K562 (cell line): Measurements from ENCODE around the gene ZNF429. TPM values are rescaled to one million over a fixed set of nuclear protein-coding genes. Genes with fewer than 3 reads are reported as not detected.

ENCODE experiments used
- ATAC-seq: fragments of 200-7000 bp; cut with Tn5 transposase; 3 replicates; pipeline ENCODE4 v1.9.1; 2020; ENCODE audit warnings: moderate library complexity
- BruUV-seq: library from RNA; stranded (reverse); fragments of 400-500 nt; replicated peaks from 2 replicates; lab custom pipeline; 2021; lab: Mats Ljungman, UMichigan
- CTCF ChIA-PET: fragments of 300-600 bp; formaldehyde crosslinking; extraction: SDS; loops from one replicate; lab custom pipeline; 2021; ENCODE audit warnings: low intra/inter-chr PET ratio; lab: Yijun Ruan, JAX
- POLR2A ChIA-PET: fragments of 300-600, 350-650 bp; sonication (Branson Sonifier 250); formaldehyde crosslinking; extraction: SDS; loops from one replicate; lab custom pipeline; 2021; ENCODE audit warnings: antibody characterized with exemption, inconsistent platforms; lab: Yijun Ruan, JAX
- DNase-seq, 4 experiments: peaks; one replicate each; pipeline versions ENCODE4 v3.0.0 to v3.0.0-alpha.2; 2011 to 2018; ENCODE audit warnings: low spot score in 3 of 4, mixed read lengths in 3 of 4; ENCODE audit errors: extremely low read depth in 1 of 4
- FAIRE-seq: peaks from 2 replicates; lab custom pipeline; 2011; peaks lifted over from hg19 to GRCh38; lab: Jason Lieb, UNC
- H2AFZ ChIP-seq: 2 replicates; pipeline ENCODE4 v1.6.0; 2011; ENCODE audit warnings: low read depth, low read length, control low read depth, inconsistent platforms
- H3K27ac ChIP-seq: fragments of 200-600 bp; 3 replicates; pipeline ENCODE4 v1.8.0; 2011; ENCODE audit warnings: low read depth, mild to moderate bottlenecking, control low read depth, inconsistent platforms, low read length, moderate library complexity, mixed read lengths; ENCODE audit errors: extremely low read depth
- H3K27me3 ChIP-seq, 2 experiments: fragments of 300-600 bp in 1 of 2; 2 replicates in 1 of 2; 3 replicates in 1 of 2; pipeline versions ENCODE4 v1.6.0 to v1.8.0; 2011; ENCODE audit warnings: inconsistent platforms in 2 of 2, low read length in 2 of 2, mild to moderate bottlenecking in 1 of 2, mixed read lengths in 1 of 2, moderate library complexity in 1 of 2; ENCODE audit not compliant: control insufficient read depth in 2 of 2, insufficient read depth in 2 of 2
- H3K36me3 ChIP-seq: fragments of 300-600 bp; 3 replicates; pipeline ENCODE4 v1.8.0; 2011; ENCODE audit warnings: mild to moderate bottlenecking, low read length, inconsistent platforms; ENCODE audit not compliant: control insufficient read depth, insufficient read depth
- H3K4me1 ChIP-seq, 2 experiments: fragments of 200-600 bp in 1 of 2; replicated peaks in 1 of 2; 2 replicates in 1 of 2; 3 replicates in 1 of 2; pipeline versions ENCODE4 v1.5.1 to v1.8.0; 2011; ENCODE audit warnings: inconsistent platforms in 2 of 2, low read length in 2 of 2, mild to moderate bottlenecking in 1 of 2, mixed read lengths in 1 of 2, moderate library complexity in 1 of 2; ENCODE audit not compliant: control insufficient read depth in 2 of 2, insufficient read depth in 2 of 2
- H3K4me2 ChIP-seq: 2 replicates; pipeline ENCODE4 v1.6.1; 2011; ENCODE audit warnings: low read length, control low read depth, inconsistent platforms, mixed read lengths; ENCODE audit not compliant: insufficient read depth
- H3K4me3 ChIP-seq: fragments of 200-600 bp; sonication (generic), shearing (Covaris generic); 2 replicates; pipeline ENCODE4 v1.5.1; 2016; ENCODE audit warnings: control low read depth, inconsistent platforms
- H3K79me2 ChIP-seq: fragments of 200-600 bp; 3 replicates; pipeline ENCODE4 v1.8.0; 2011; ENCODE audit warnings: low read length, inconsistent platforms; ENCODE audit not compliant: control insufficient read depth, insufficient read depth
- H3K9ac ChIP-seq, 2 experiments: 2 replicates each; pipeline versions ENCODE4 v1.6.0 to v1.6.1; 2011; ENCODE audit warnings: low read depth in 2 of 2, low read length in 2 of 2, control low read depth in 1 of 2, inconsistent platforms in 1 of 2, mild to moderate bottlenecking in 1 of 2, mixed read lengths in 1 of 2; ENCODE audit not compliant: insufficient read depth in 1 of 2
- H3K9me1 ChIP-seq: one replicate; pipeline ENCODE4 v1.6.0; 2011; ENCODE audit warnings: inconsistent platforms, mild to moderate bottlenecking, low read length, moderate library complexity; ENCODE audit not compliant: control insufficient read depth, insufficient read depth
- H3K9me3 ChIP-seq: replicated peaks from 2 replicates; pipeline ENCODE4 v1.5.1; 2011; ENCODE audit warnings: low read depth, low read length, inconsistent platforms; ENCODE audit not compliant: control insufficient read depth, insufficient read depth
- H4K20me1 ChIP-seq: replicated peaks from 2 replicates; pipeline ENCODE4 v1.6.1; 2011; ENCODE audit warnings: low read length, inconsistent platforms, mixed read lengths; ENCODE audit not compliant: control insufficient read depth, insufficient read depth
- CEBPB ChIP-seq: fragments of 450-650 bp; IDR thresholded peaks from 2 replicates; pipeline ENCODE4 v1.6.1; 2016; ENCODE audit warnings: missing genetic modification characterization, missing compliant biosample characterization
- POLR2AphosphoS2 ChIP-seq: IDR thresholded peaks from 2 replicates; pipeline ENCODE4 v1.6.1; 2012; ENCODE audit warnings: low read length, improper control_type of control experiment
- SIN3B ChIP-seq: fragments of 450-650 bp; IDR thresholded peaks from 2 replicates; pipeline ENCODE4 v1.6.1; 2017; ENCODE audit warnings: low read depth, mild to moderate bottlenecking, moderate library complexity
- SMAD2 ChIP-seq: fragments of 150-350 bp; IDR thresholded peaks from 2 replicates; pipeline ENCODE4 v1.6.1; 2014; ENCODE audit warnings: low read depth, mild to moderate bottlenecking, low read length
- ZNF121 ChIP-seq: sonication (generic); formaldehyde crosslinking; conservative IDR thresholded peaks from 2 replicates; pipeline ENCODE4 v1.8.0; 2022; ENCODE audit warnings: missing genetic modification reagents
- ZNF408 ChIP-seq: fragments of 250-450 bp; sonication (Bioruptor Pico); IDR thresholded peaks from 2 replicates; pipeline ENCODE4 v1.4.0; 2020; ENCODE audit warnings: low read depth, mild to moderate bottlenecking, moderate library complexity
- ZNF780A ChIP-seq: fragments of 250-450 bp; sonication (Bioruptor Pico); IDR thresholded peaks from 2 replicates; pipeline ENCODE4 v1.5.0; 2021; ENCODE audit warnings: mild to moderate bottlenecking
- WGBS: fragments of 100-300 bp; shearing (Covaris generic); methylation state at CpG from one replicate; pipeline ENCODE4 v1.1.6; 2016; ENCODE audit warnings: low coverage, mixed read lengths; ENCODE audit not compliant: insufficient coverage; ENCODE audit errors: missing lambda C conversion rate; 5-methylcytosine and 5-hydroxymethylcytosine counted together
- in situ Hi-C: fragments of 300-500 bp; cut with MboI; formaldehyde crosslinking; loops from 4 replicates; pipeline ENCODE4 v1.15.0; 2018; ENCODE audit warnings: inconsistent platforms, mixed read lengths
- intact Hi-C: fragments of 100-400 bp; cut with micrococcal nuclease; formaldehyde crosslinking; loops from 2 replicates; pipeline ENCODE4 v1.14.2; 2022
- polyA plus RNA-seq, 8 experiments: library from polyadenylated mRNA; depleted of rRNA in 4 of 8; stranded (reverse) in 5 of 8; unstranded in 3 of 8; fragments of >200 nt; fragmentation: Nextera tagmentation in 2 of 8; fragmentation: Illumina TruSeq in 1 of 8; extraction: Ambion mirVana in 2 of 8; extraction: Trizol in 1 of 8; gene quantifications; 2 replicates each; pipeline versions ENCODE4 v1.2.1 to v1.2.3, GENCODE V29; 2011 to 2014; ENCODE audit warnings: inconsistent platforms in 1 of 8, missing spikeins in 1 of 8
- total RNA-seq, 7 experiments: library from RNA; depleted of rRNA in 6 of 7; stranded (reverse); fragments of >200 nt in 6 of 7; fragmentation: Illumina TruSeq in 2 of 7; extraction: Trizol in 2 of 7; gene quantifications; 2 replicates each; pipeline versions ENCODE4 v1.2.1 to v1.2.3, GENCODE V29; 2011 to 2021; ENCODE audit warnings: low replicate concordance in 1 of 7
- TF ChIP-seq, protein P1 (sequence below): fragments of 450-650 bp; IDR thresholded peaks from 2 replicates; pipeline ENCODE4 v1.6.1; 2014; ENCODE audit warnings: low read depth, mild to moderate bottlenecking, moderate library complexity, borderline replicate concordance

Gene ZNF429
- total and polyA plus RNA-seq, 9 of the 15 experiments (the other 6 are each of a cell fraction or from before 2014, with no cell fraction given): 11.4 to 24.5 (median 16.3) TPM

DNA sequence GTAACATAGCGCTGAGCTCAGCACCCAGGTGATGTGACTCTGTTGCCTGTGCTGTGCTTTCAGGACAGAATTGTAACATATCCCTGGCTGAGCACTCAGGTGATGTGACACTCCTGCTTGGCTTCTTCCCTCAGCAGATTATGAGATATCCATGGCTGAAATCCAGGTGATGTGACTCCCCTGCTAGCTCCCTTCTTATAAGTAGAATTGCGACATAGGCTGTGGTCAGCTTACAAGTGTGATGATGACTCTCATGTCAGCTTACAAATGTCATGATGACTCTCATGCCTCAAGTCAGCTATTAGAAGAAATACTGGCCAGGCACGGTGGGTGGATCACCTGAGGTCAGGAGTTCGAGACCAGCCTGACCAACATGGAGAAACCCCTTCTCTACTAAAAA, 14.3 kb upstream of the ZNF429 start (continued):
- TF ChIP-seq ZNF121 (CRISPR knock-in tag) (no peak), SMAD2 (no peak), POLR2AphosphoS2 (no peak)

DNA sequence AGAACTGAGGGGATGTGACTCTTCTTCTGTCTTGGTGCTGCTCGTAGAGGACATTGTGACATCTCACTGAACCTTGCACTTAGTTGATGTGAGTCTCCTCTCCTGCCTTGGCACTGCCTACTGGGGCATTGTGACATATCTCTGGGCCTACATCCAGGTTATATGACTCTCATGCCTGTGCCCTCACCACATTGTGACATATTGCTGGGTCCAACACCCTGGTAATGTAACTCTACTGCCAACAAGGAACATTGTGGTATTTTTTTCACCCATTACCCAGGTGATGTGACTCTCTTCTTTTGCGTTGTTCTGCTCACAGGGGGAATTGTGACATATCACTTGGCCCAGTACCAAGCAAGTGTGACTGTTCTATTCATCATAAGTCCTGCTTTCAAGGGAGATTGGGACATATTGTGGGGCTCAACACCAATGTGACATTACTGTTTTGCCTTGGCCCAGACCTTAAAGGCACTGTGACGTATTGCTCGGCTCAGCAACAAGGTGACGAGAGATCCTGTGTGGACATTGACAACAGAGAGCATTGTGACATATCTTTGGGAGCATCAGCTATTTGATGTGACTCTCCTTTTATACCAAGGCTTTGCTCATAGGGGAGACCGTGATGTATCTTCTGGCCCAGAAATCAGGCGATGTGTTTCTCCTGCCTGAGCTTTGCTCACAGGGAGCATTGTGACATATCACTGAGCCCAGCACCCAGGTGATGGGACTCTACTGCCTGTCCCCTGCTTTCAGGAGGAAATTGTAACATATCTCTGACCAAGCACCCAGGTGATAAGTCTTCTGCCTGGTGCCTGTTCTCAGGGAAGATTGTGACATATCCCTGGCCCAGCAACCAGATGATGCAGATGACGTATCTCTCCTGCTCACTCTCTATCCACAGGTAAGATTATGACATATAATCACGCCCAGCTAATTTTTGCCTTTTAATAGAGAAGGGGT, 12.2 kb upstream of the ZNF429 start:
- no peak for TF ChIP-seq SIN3B
- TF ChIP-seq ZNF780A (CRISPR knock-in tag): no peak
- TF ChIP-seq ZNF408: no peak
- TF ChIP-seq CEBPB: peak; percentile 22; the same call in 1 of the 2 replicates
- TF ChIP-seq, protein P1, sequence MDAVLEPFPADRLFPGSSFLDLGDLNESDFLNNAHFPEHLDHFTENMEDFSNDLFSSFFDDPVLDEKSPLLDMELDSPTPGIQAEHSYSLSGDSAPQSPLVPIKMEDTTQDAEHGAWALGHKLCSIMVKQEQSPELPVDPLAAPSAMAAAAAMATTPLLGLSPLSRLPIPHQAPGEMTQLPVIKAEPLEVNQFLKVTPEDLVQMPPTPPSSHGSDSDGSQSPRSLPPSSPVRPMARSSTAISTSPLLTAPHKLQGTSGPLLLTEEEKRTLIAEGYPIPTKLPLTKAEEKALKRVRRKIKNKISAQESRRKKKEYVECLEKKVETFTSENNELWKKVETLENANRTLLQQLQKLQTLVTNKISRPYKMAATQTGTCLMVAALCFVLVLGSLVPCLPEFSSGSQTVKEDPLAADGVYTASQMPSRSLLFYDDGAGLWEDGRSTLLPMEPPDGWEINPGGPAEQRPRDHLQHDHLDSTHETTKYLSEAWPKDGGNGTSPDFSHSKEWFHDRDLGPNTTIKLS: no peak
- no peaks in the 10 kb centered on the region for H3K9me1 ChIP-seq
- no peak for ATAC-seq
- H2AFZ ChIP-seq: no peak overlapping the region
- no peak for FAIRE-seq
- H3K9ac ChIP-seq: no peak overlapping the region
- H3K79me2 ChIP-seq: no peaks in the 10 kb centered on the region
- ChIA-PET POLR2A (no interaction called here), CTCF (no interaction called here)
- no TSS peak for BruUV-seq
- peaks cover 5% of the 10 kb centered on the region; the same call in 1 of the 2 replicates for H3K9me3 ChIP-seq
- in situ Hi-C loops (no loop called here), intact Hi-C loops (no loop called here)
- H4K20me1 ChIP-seq: no peaks in the 10 kb centered on the region
- H3K4me1 ChIP-seq: no peaks in the 10 kb centered on the region
- H3K27ac ChIP-seq: no peak overlapping the region
- DNase-seq: no peak
- H3K4me2 ChIP-seq: no peak overlapping the region
- no peaks in the 10 kb centered on the region for H3K27me3 ChIP-seq
- no peaks in the 10 kb centered on the region for H3K36me3 ChIP-seq
- WGBS: 52% methylated on average over 9 of the region's 9 CpGs
- H3K4me3 ChIP-seq: no peak overlapping the region
